GM12872 (cell line): Measurements from ENCODE around the gene KRT15.

ENCODE experiments used
- TF ChIP-seq, protein P1 (sequence below): IDR thresholded peaks from 3 replicates; pipeline ENCODE4 v1.5.1; 2011; ENCODE audit warnings: low read depth, mild to moderate bottlenecking, low read length, moderate library complexity; ENCODE audit not compliant: insufficient read depth

Gene KRT15

DNA sequence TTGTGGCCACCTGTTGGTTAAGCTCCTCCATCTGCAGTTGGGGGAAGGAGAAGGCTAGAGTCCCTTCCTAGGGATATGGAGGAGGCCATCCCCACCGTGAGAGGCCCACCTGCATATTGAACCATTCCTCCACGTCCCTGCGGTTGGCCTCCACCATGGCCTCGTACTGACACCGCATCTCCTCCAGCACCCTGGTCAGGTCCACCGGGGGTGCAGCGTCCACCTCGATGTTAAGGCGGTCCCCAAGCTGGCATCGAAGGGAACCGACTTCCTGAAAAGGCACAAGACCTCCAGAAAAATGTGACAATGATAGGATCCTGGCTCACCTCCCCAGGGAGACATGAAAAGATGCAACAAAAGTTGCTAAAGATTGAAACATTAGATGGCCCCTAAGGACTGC, 54.5 kb downstream of the KRT15 start:
- TF ChIP-seq, protein P1, sequence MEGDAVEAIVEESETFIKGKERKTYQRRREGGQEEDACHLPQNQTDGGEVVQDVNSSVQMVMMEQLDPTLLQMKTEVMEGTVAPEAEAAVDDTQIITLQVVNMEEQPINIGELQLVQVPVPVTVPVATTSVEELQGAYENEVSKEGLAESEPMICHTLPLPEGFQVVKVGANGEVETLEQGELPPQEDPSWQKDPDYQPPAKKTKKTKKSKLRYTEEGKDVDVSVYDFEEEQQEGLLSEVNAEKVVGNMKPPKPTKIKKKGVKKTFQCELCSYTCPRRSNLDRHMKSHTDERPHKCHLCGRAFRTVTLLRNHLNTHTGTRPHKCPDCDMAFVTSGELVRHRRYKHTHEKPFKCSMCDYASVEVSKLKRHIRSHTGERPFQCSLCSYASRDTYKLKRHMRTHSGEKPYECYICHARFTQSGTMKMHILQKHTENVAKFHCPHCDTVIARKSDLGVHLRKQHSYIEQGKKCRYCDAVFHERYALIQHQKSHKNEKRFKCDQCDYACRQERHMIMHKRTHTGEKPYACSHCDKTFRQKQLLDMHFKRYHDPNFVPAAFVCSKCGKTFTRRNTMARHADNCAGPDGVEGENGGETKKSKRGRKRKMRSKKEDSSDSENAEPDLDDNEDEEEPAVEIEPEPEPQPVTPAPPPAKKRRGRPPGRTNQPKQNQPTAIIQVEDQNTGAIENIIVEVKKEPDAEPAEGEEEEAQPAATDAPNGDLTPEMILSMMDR = no peak

DNA sequence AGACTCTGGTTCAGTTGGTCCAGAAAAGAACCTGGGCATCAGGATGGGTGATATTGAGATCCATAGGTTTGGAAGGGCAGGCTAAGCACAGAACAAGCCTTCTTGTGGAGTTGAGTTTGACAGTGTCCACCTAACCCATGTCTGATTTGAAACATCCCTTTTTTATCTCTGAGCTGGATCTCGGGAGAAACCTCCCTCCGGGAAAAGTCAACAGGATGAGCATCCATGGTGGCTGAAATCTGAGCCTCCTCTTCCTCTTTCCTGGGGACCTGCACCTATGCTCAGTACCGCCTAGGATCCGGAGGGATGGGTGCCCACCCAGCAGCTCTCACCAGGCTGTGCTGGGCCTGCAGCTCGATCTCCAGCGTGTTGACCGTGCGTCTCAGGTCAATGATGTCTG, 54.9 kb downstream of the KRT15 start:
- TF ChIP-seq, protein P1 = no peak
